Brain microvascular endothelial cell (primary cell): ENCODE results near the gene CLSTN3.

ENCODE experiments used
- DNase-seq: peaks from one replicate; pipeline ENCODE4 v3.0.0-alpha.2; 2020
- H3K27ac ChIP-seq: fragments of 250-450 bp; sonication (Bioruptor Pico); 2 replicates; pipeline ENCODE4 v1.5.1; 2020; ENCODE audit warnings: mild to moderate bottlenecking, moderate library complexity
- H3K27me3 ChIP-seq: fragments of 250-450 bp; sonication (Bioruptor Pico); replicated peaks from 2 replicates; pipeline ENCODE4 v1.5.1; 2020; ENCODE audit warnings: mild to moderate bottlenecking
- H3K36me3 ChIP-seq: fragments of 250-450 bp; sonication (Bioruptor Pico); replicated peaks from 2 replicates; pipeline ENCODE4 v1.5.1; 2020; ENCODE audit warnings: mild to moderate bottlenecking
- H3K4me3 ChIP-seq: 2 replicates; pipeline ENCODE4 v1.5.1; 2011; ENCODE audit warnings: low read depth, mild to moderate bottlenecking, control low read depth, low read length, moderate library complexity
- in situ Hi-C: cut with HindIII; loops from 2 replicates; pipeline ENCODE4 v1.10.0; 2017; ENCODE audit warnings: low sequenced_read_pairs, low pct_ligation_motif_present
- TF ChIP-seq, protein P1 (sequence below): IDR thresholded peaks from 2 replicates; pipeline ENCODE4 v1.5.1; 2011; ENCODE audit warnings: low read depth, mild to moderate bottlenecking, moderate library complexity, low read length, control low read depth, inconsistent platforms; ENCODE audit errors: missing control alignments

Gene CLSTN3

DNA sequence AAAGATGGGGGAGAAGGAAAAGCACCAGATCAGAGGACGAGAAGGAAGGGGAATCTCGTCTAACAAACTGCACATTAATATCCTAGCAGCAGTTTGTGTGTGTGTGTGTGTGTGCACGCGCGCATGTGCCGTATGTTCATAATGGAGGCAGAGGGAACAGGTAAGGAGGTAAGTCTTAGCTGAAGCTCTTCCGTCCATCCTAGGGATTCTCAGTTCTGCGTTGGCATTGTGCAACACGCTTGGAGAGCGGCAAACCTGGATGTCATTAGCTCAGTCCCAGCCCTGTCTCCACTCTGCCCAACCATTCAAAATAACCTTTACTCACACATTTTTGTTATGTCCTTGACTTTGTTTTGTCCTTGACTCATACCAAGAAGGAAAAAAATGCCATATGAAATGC lies 36.3 kb upstream of the CLSTN3 start:
- Histone ChIP-seq H3K27ac (no peak overlapping the region), H3K4me3 (no peak overlapping the region), H3K27me3 (no peaks in the 10 kb centered on the region), H3K36me3 (no peaks in the 10 kb centered on the region)
- in situ Hi-C loops = no loop called here
- TF ChIP-seq, protein P1, sequence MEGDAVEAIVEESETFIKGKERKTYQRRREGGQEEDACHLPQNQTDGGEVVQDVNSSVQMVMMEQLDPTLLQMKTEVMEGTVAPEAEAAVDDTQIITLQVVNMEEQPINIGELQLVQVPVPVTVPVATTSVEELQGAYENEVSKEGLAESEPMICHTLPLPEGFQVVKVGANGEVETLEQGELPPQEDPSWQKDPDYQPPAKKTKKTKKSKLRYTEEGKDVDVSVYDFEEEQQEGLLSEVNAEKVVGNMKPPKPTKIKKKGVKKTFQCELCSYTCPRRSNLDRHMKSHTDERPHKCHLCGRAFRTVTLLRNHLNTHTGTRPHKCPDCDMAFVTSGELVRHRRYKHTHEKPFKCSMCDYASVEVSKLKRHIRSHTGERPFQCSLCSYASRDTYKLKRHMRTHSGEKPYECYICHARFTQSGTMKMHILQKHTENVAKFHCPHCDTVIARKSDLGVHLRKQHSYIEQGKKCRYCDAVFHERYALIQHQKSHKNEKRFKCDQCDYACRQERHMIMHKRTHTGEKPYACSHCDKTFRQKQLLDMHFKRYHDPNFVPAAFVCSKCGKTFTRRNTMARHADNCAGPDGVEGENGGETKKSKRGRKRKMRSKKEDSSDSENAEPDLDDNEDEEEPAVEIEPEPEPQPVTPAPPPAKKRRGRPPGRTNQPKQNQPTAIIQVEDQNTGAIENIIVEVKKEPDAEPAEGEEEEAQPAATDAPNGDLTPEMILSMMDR = no peak
- no peak for DNase-seq

DNA sequence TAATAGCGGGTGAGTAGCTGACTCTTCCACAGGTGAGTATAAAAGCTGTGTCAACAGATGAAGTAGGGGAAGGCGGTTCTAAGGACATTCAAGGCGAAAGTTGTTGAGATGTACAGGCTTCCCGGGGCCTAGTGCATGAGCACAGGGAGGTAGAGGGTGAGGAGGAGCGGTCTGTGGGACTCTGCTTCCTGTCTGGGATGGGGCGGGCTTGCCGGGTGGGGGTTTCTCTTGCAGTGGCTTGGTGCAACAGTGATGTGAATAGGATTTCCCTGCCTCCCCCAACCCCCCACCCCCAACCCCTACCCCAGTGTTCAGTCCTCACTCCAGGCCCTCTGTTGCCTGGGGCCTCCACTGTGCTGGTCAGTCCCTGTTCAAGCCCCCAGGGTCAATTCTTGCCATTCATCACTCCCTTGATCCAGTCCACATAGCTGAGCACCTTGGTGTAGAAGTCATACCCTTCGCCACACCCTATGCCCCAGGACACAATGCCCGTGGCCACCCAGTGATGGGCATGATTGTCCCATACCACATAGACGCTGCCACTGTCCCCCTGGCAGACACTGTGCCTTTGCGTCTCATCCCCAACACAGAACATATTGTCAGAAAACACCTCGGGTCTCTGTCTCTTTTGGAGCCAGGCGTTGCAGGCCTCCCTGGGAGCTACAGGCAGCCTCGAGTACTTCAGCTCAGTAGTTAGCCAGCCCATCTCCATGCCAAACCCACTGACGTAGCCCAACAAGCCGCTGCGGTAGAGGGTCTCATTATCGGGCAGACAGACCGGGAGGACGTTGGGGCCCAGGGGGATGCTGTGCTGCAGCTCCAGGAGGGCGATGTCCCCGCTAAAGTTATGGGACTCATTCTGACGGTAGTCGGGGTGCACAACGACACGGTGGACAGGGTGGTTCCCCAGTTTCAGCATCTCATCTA lies 33.9 kb upstream of the CLSTN3 start:
- in situ Hi-C loops = no loop called here
- Histone ChIP-seq H3K36me3 (no peaks in the 10 kb centered on the region), H3K27me3 (no peaks in the 10 kb centered on the region), H3K4me3 (no peak overlapping the region), H3K27ac (no peak overlapping the region)
- TF ChIP-seq, protein P1 = no peak
- DNase-seq = no peak

DNA sequence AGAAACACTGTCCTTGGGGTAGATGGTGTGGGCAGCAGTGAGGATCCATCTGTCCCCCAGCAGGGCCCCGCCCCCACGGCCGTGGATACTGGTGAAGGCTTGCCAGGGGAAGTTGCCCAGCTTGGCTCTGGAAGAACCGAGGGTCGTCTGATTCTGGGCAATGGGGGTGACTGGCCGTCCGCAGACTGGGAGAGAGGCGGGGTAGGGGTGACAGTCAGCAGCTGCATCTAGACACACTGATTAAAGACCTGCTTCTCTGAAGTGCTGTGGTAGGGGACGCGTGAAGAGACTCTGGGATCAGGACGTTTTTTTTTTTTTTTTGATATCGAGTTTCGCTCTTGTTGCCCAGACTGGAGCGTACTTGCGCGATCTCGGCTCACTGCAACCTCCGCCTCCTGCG lies 33.2 kb upstream of the CLSTN3 start:
- no peaks in the 10 kb centered on the region for H3K36me3 ChIP-seq
- TF ChIP-seq, protein P1 = no peak
- H3K4me3 ChIP-seq = no peak overlapping the region
- H3K27me3 ChIP-seq = no peaks in the 10 kb centered on the region
- in situ Hi-C loops = no loop called here
- no peak for DNase-seq
- no peak overlapping the region for H3K27ac ChIP-seq

DNA sequence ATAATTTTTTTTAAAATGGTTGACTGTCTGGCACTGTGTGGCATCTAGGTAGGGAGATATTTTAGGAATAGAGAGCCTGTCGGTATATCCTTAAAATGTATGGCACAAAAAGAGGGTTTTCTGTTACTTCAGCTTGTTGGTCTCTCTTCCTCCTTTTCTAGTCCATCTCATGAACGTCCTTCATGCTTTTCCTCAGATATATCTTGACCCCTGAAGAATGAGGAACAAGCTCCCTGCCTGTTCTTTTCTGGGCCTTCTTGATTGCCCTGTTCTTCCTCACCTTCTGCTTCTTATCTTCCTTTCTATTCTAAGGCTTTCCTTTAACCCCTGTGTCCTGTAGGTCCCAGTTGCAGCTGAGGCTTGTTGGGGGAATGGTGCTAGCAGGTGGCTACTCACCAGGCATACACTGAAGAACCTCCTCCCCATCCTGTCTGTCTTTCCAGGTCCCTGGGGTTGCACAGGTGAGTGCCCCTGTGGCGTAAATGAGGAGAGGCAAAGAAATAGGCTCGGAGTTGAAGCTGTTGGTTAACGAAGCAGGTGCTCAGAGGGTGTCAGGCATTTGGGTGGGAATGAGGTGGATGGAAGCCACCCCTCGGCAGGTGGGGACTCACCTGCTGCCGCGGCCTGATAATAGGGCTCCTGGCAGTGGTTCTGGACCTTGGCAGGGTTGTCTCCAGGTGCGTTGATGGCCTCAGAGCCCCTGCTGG lies 30.7 kb upstream of the CLSTN3 start:
- H3K27ac ChIP-seq = no peak overlapping the region
- DNase-seq = no peak

DNA sequence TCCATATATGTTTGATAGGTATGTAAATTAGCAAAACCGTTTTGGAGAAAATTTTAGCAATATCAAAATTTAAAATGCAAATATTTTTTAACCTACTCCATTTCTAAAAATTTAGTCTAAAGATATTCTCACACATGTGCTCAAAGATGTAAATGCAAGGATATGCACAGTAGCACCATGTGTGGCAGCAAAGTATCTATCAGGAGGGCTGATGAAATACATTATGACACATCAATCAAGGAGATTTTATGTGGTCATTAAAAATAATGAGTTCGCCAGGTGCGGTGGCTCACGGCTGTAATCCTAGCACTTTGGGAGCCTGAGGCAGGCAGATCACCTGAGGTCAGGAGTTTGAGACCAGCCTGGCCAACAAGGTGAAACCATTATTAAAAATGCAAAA lies 29.9 kb upstream of the CLSTN3 start:
- no peak overlapping the region for H3K4me3 ChIP-seq
- H3K27ac ChIP-seq = no peak overlapping the region
- H3K36me3 ChIP-seq = no peaks in the 10 kb centered on the region
- DNase-seq = no peak
- in situ Hi-C loops = no loop called here
- no peaks in the 10 kb centered on the region for H3K27me3 ChIP-seq
- TF ChIP-seq, protein P1 = no peak

More for the DNA sequence above, 30.7 kb upstream of the CLSTN3 start:
- in situ Hi-C loops = no loop called here
- no peaks in the 10 kb centered on the region for H3K36me3 ChIP-seq
- no peak overlapping the region for H3K4me3 ChIP-seq
- no peaks in the 10 kb centered on the region for H3K27me3 ChIP-seq
- TF ChIP-seq, protein P1 = no peak
